Activated CD8-positive, alpha-beta memory T cell treated with anti-CD3 and anti-CD28 coated beads, Interleukin-2, amount 10 ng/mL, durations not matched to agents 7 days and 5 days (primary cell): ENCODE measurements around the gene MINDY4. TPM values are rescaled to one million over a fixed set of nuclear protein-coding genes. Genes with fewer than 3 reads are reported as not detected.

Source experiments
- ATAC-seq: fragments of 150-1000 bp; cut with Tn5 transposase; one replicate; pipeline ENCODE4 v1.10.0; 2021; ENCODE audit warnings: moderate library complexity
- CTCF ChIA-PET: fragments of 350-600 bp; sonication (Branson Sonifier 250); formaldehyde crosslinking; loops from one replicate; lab custom pipeline; 2021; ENCODE audit warnings: antibody characterized with exemption; lab: Charles Lee
- DNase-seq: peaks from one replicate; pipeline ENCODE4 v3.0.0-alpha.2; 2020
- H3K27ac Mint-ChIP-seq: one replicate; pipeline ENCODE4 v1.8.0; 2021; ENCODE audit warnings: mild to moderate bottlenecking, mixed read lengths
- H3K27me3 Mint-ChIP-seq: one replicate; pipeline ENCODE4 v1.8.0; 2021; ENCODE audit warnings: mixed read lengths
- H3K36me3 Mint-ChIP-seq: one replicate; pipeline ENCODE4 v1.8.0; 2021; ENCODE audit warnings: mild to moderate bottlenecking, mixed read lengths
- H3K4me1 Mint-ChIP-seq: one replicate; pipeline ENCODE4 v1.8.0; 2021; ENCODE audit warnings: mixed read lengths
- H3K4me3 Mint-ChIP-seq: one replicate; pipeline ENCODE4 v1.8.0; 2021; ENCODE audit warnings: mild to moderate bottlenecking, moderate library complexity, mixed read lengths
- H3K9me3 Mint-ChIP-seq: one replicate; pipeline ENCODE4 v1.8.0; 2022; ENCODE audit warnings: low read depth, mixed read lengths
- total RNA-seq, 2 experiments: library from RNA; stranded (reverse); gene quantifications; one replicate each; pipeline ENCODE4 v1.2.3, GENCODE V29; 2021

Gene MINDY4
- total RNA-seq, 2 experiments from 2014 or later, result 1.1 to 1.3 TPM

DNA sequence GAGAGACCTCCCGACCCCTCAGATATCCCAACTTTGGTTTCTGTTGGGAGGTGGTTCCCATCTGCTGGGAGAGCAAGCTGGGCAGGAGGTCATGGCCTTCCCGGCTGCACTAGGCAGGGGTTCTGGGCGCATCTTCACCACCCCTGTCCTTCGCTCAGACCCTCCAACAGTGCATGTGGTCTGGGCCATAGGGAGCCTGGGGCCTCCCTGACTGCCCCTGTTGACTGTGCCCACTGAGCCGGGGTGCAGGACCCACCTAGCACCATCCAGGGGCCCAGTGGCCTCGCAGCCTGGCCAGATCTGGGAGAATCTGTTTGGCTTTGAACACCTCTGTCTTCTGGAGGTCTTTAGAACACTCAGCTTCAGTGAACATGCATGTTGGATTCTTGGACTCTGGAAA is 38.0 kb upstream of the MINDY4 start:
- Mint-ChIP-seq H3K4me1 (peaks cover 24% of the 10 kb centered on the region), H3K9me3 (no peaks in the 10 kb centered on the region), H3K36me3 (no peaks in the 10 kb centered on the region), H3K4me3 (no peak overlapping the region), H3K27ac (no peak overlapping the region), H3K27me3 (no peaks in the 10 kb centered on the region)
- CTCF ChIA-PET, result no interaction called here
- DNase-seq, result no peak
- no peak for ATAC-seq

GRCh38 chr7:30733691-30734090 is 37.5 kb upstream of the MINDY4 start:
- Mint-ChIP-seq H3K36me3 (no peaks in the 10 kb centered on the region), H3K4me1 (peaks cover 24% of the 10 kb centered on the region), H3K9me3 (no peaks in the 10 kb centered on the region), H3K27me3 (no peaks in the 10 kb centered on the region), H3K27ac (no peak overlapping the region), H3K4me3 (no peak overlapping the region)
- no peak for DNase-seq
- no peak for ATAC-seq
- CTCF ChIA-PET, result no interaction called here

DNA sequence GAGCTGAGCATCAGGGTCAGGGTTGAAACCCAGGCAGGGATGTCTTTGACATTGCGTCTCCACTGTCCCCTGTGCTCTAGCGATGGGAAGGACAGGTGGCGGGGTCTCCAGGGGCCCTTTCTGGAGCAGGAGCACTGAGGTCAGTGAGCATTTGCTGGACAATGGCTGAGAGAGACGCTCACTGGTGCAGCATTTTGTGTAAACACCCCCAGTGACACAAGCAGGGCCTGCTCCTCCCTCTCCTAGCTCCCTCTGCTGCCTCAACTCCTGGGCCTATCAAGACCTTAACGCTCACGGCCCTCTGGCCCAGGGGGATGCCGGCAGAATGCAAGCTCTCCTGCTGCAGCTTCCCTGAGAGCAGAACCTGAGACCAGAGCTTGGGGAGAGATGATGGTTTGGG is 36.7 kb upstream of the MINDY4 start:
- CTCF ChIA-PET, result interaction anchor here (1.2 kb wide), 1 partner anchor 32 kb away, joined by 3 read pairs; no protein-coding TSS in a partner anchor
- peaks cover 25% of the 10 kb centered on the region for H3K4me1 Mint-ChIP-seq
- ATAC-seq, result no peak
- no peaks in the 10 kb centered on the region for H3K27me3 Mint-ChIP-seq
- H3K4me3 Mint-ChIP-seq, result no peak overlapping the region
- H3K9me3 Mint-ChIP-seq, result no peaks in the 10 kb centered on the region
- no peak for DNase-seq
- H3K36me3 Mint-ChIP-seq, result no peaks in the 10 kb centered on the region
- H3K27ac Mint-ChIP-seq, result no peak overlapping the region

DNA sequence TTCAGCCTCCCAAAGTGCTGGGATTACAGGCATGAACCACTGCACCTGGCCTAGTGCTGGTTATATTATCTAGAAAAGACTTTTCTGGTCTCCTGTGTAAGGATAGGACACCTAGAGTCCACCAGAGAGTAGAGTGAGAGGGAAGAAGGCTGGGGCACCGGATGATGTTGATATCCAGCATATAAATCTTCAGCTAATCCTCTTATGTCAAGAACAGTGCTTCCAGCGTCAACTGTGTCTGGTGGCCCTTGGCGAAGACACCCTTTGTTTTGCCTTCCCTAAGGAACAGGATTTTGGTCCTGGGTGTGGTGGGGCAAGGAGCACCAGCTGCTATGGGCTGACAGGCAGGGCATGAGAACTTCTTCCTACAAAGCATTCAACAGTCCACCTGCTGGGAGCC is 35.6 kb upstream of the MINDY4 start:
- Mint-ChIP-seq H3K4me1 (peaks cover 27% of the 10 kb centered on the region), H3K27me3 (no peaks in the 10 kb centered on the region), H3K27ac (no peak overlapping the region), H3K36me3 (no peaks in the 10 kb centered on the region), H3K4me3 (no peak overlapping the region), H3K9me3 (no peaks in the 10 kb centered on the region)
- ATAC-seq (no peak), DNase-seq (no peak)
- CTCF ChIA-PET, result interaction anchor here (0.8 to 1.4 kb wide), 2 partner anchors 12 to 33 kb away, joined by 3 read pairs; no protein-coding TSS in a partner anchor

DNA sequence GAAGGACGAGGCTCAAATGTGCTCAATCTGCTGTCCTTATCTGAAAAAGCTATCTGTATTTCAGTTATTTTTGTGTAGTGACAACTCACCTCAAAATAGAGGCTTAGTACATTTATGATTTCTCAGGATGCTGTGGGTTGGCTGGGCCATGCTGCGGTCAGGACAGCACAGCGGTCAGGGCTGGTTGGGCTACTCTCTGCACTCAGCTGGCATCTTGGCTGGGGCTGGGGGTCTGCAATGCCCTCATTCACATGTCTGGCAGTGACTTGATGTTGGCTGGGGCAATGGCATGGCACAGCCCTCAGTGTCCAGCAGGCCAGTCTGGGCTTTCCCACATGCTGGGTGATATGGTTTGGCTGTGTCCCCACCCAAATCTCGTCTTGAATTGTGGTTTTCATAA is 34.9 kb upstream of the MINDY4 start:
- ATAC-seq (no peak), DNase-seq (no peak)
- CTCF ChIA-PET, result interaction anchor here (0.8 to 1.4 kb wide), 2 partner anchors 12 to 34 kb away, joined by 3 read pairs; no protein-coding TSS in a partner anchor
- Mint-ChIP-seq H3K9me3 (no peaks in the 10 kb centered on the region), H3K27ac (no peak overlapping the region), H3K4me3 (no peak overlapping the region), H3K4me1 (peaks cover 27% of the 10 kb centered on the region), H3K27me3 (no peaks in the 10 kb centered on the region), H3K36me3 (no peaks in the 10 kb centered on the region)

DNA sequence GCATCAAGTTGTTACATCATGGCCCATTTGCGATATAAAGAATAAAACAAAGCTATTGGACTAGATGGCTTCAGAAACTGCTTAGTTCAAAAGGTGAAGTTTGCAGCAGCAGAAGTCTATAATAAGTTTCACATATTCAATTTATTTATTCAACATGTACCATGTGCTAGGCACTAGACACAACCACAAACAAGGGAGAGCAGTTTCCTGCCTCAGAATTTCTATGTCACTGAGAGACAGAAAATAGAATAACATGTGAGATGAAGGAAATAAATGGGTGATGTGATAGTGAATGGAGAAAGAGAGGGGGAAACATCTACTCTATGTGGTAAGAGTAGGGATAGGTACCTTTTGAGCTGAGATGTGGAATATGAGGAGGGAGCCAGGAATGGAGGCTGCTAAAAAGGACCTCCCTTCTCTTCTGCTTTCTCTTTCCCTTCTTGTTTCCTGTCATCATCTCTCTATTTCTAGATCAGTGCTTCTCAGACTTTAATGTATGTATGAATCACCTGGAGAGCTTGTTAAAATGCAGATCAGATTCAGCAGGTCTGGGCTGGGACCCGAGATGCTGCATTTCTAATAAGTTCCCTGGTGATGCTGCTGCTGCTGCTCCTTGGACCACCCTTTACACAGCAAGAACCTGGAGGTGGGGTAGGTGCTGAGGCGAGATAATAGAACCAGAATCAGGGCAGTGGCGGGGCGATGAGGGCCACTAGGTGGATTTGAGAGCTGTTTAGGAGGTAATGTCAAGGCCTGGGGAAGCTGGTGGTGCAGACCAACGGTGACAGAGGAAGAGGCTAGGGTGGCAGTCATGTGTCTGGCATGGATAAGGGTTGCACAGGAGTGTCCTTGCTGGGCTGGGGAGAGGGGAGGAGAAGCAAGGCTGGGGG is 32.9 kb upstream of the MINDY4 start:
- Mint-ChIP-seq H3K4me1 (peaks cover 24% of the 10 kb centered on the region), H3K27me3 (no peaks in the 10 kb centered on the region), H3K36me3 (no peaks in the 10 kb centered on the region), H3K4me3 (peak overlapping the region; percentile 10), H3K27ac (peak overlapping the region; percentile 90), H3K9me3 (no peaks in the 10 kb centered on the region)
- CTCF ChIA-PET, result interaction anchor here (0.8 to 6.2 kb wide), 11 partner anchors 11 to 574 kb away, joined by 3 to 166 read pairs (median 9); partner anchors contain the start of gene CRHR2
- DNase-seq (no peak), ATAC-seq (peak; percentile 68)

DNA sequence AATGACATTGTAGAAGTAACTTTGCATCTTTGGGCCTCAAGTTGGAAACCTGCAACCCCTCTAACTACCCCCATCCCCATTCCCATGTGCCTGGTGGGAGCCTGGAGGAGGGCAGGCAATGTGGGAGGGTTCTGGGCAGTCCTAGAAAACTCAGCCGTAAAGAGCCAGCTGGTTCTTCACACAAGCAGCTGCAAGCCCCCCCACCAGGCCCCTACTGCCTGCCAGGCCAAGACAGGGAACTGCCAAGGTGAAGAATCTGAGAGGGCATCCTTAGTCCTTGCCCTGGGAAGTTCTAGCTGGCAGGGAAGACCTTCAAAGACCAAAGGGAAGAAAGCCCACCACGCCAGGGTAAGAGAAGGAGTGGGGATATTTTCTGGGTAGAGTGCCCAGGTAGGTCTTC is 31.5 kb upstream of the MINDY4 start:
- no peak overlapping the region for H3K4me3 Mint-ChIP-seq
- DNase-seq, result no peak
- no peaks in the 10 kb centered on the region for H3K36me3 Mint-ChIP-seq
- no peak overlapping the region for H3K27ac Mint-ChIP-seq
- no peaks in the 10 kb centered on the region for H3K27me3 Mint-ChIP-seq
- CTCF ChIA-PET, result interaction anchor here (0.7 to 6.2 kb wide), 25 partner anchors 9 to 464 kb away, joined by 3 to 166 read pairs (median 6); partner anchors contain the start of gene CRHR2
- peaks cover 35% of the 10 kb centered on the region for H3K4me1 Mint-ChIP-seq
- no peaks in the 10 kb centered on the region for H3K9me3 Mint-ChIP-seq
- ATAC-seq, result no peak

DNA sequence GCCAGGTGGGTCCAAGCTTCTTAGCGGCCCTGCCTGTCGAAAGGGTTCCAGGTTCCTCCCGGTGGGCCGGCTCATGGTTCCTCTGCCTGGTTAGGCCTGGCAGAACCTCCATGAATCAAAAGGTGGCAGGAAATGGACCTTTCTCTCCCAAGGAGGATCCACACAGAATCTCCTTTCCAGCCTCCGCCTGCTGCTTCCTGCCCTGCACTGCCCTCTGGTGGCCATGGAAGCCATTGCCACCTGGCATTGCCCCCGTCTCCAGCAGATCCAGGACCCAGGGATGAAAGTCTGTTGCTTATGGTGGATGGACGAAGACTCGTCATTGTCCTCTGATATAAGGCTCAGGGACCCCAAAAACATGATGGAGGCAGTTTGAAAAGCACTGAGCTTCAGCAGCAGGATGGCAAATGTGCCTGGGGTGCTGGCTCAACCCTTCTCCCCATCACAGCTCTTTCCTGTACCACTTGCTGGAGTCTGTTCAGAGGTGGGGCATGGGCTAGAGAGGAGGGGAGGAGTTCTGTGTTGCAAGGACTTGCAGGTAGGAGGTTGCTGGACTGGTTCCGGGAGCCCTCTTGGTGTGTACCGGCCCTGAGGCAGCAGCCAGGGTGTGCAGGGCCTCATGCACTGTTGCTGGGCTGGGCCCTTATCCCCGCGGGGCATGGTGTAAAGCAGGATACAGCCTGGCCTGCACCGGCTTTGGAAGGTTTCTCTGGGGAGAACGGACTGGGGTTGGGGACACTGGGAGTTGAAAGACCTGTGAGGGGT is 30.6 kb upstream of the MINDY4 start:
- ATAC-seq (peak; percentile 59), DNase-seq (peak; percentile 81)
- Mint-ChIP-seq H3K27me3 (no peaks in the 10 kb centered on the region), H3K4me1 (peaks cover 35% of the 10 kb centered on the region), H3K27ac (no peak overlapping the region), H3K4me3 (no peak overlapping the region), H3K9me3 (no peaks in the 10 kb centered on the region), H3K36me3 (no peaks in the 10 kb centered on the region)
- CTCF ChIA-PET, result interaction anchor here (0.7 to 6.2 kb wide), 28 partner anchors 8 to 465 kb away, joined by 3 to 166 read pairs (median 5); partner anchors contain the start of genes CRHR2 and INMT

DNA sequence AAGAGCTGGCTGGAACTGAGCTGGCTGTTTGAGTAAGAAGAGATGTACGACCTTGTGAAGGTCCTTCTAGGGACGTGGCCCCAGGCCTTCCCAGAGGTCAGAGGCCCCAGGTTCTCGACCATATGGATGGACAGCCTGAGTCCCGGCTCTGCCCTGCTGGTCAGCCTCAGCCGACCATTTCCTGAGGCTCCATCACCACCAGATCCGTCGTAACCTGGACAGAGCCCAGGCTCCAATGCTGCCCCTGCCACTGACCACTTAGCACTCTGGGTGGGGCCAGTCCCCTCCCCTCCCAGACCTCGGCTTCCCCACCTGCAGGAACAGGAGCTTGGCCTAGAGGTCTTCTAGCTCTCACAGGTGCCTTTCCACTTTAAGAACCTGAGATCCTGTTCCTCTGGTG is 29.9 kb upstream of the MINDY4 start:
- Mint-ChIP-seq H3K27me3 (no peaks in the 10 kb centered on the region), H3K4me3 (no peak overlapping the region), H3K36me3 (no peaks in the 10 kb centered on the region), H3K9me3 (no peaks in the 10 kb centered on the region), H3K4me1 (peaks cover 35% of the 10 kb centered on the region), H3K27ac (no peak overlapping the region)
- ATAC-seq (no peak), DNase-seq (no peak)
- CTCF ChIA-PET, result interaction anchor here (1.4 to 6.2 kb wide), 17 partner anchors 8 to 465 kb away, joined by 3 to 166 read pairs (median 6); partner anchors contain the start of genes CRHR2 and INMT

- no peaks in the 10 kb centered on the region for H3K9me3 Mint-ChIP-seq
- no peaks in the 10 kb centered on the region for H3K36me3 Mint-ChIP-seq
These were observed 27.7 kb upstream of the MINDY4 start for GRCh38 chr7:30743371-30744074.

GRCh38 chr7:30744075-30744417 is 27.2 kb upstream of the MINDY4 start:
- CTCF ChIA-PET, result interaction anchor here (0.8 to 1.8 kb wide), 2 partner anchors 41 to 129 kb away, joined by 3 to 4 read pairs; no protein-coding TSS in a partner anchor
- H3K27me3 Mint-ChIP-seq, result no peaks in the 10 kb centered on the region
- no peak overlapping the region for H3K27ac Mint-ChIP-seq
- H3K36me3 Mint-ChIP-seq, result no peaks in the 10 kb centered on the region
- H3K9me3 Mint-ChIP-seq, result no peaks in the 10 kb centered on the region
- peak; percentile 56 for ATAC-seq
- H3K4me1 Mint-ChIP-seq, result peaks cover 16% of the 10 kb centered on the region
- peak; percentile 56 for DNase-seq
- H3K4me3 Mint-ChIP-seq, result no peak overlapping the region

More at GRCh38 chr7:30743371-30744074, 27.7 kb upstream of the MINDY4 start:
- Mint-ChIP-seq H3K27me3 (no peaks in the 10 kb centered on the region), H3K4me3 (no peak overlapping the region), H3K4me1 (peaks cover 21% of the 10 kb centered on the region), H3K27ac (peak overlapping the region; percentile 24)
- DNase-seq (no peak), ATAC-seq (no peak)
- CTCF ChIA-PET, result no interaction called here

DNA sequence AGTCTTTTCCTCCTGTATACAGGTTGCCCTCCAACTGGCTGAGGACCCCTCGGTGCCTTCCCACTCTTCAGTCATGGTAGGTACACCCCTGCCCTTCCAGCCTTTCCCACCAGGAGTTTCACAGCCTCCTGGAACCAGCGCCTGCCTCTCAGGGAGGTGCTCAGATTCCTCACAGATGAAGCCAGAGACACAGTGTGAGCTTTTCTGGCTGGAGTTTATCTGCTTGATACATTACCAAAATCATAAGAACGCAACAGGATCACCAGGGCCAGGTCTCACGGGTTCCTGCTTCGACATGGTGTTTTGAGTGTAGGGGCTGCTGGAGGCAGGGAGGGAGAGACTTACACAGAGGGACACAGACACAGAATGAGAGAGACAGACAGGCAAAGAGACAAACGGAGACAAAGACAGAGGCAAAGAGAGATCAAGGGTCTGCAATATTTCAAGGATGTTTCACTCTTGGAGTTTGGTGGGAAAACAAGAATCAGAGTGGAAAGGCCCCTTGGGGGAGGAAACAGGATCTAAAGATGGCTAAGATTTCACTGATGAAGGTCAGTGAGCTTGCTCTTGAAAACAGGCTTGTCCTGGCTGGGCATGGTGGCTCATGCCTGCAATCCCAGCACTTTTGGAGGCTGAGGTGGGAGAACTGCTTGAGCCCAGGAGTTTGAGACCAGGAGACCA is 25.8 kb upstream of the MINDY4 start:
- Mint-ChIP-seq H3K4me3 (no peak overlapping the region), H3K27ac (no peak overlapping the region)

More for the DNA sequence above, 25.8 kb upstream of the MINDY4 start:
- no peaks in the 10 kb centered on the region for H3K9me3 Mint-ChIP-seq
- no peak for ATAC-seq
- no peaks in the 10 kb centered on the region for H3K27me3 Mint-ChIP-seq
- DNase-seq, result no peak
- CTCF ChIA-PET, result interaction anchor here (1.8 kb wide), 1 partner anchor 42 kb away, joined by 4 read pairs; no protein-coding TSS in a partner anchor
- no peaks in the 10 kb centered on the region for H3K36me3 Mint-ChIP-seq
- H3K4me1 Mint-ChIP-seq, result peaks cover 14% of the 10 kb centered on the region
